Measurements from ENCODE around the gene SPATA6L.
A peak's percentile ranks its signal among the peaks of the same experiment; 100 is the strongest.
"Not testable (repeated sequence)": the region's sequence is repeated elsewhere in the genome, so short reads cannot be mapped to it uniquely, and the experiment has no call there.

SPATA6L gene

DNA sequence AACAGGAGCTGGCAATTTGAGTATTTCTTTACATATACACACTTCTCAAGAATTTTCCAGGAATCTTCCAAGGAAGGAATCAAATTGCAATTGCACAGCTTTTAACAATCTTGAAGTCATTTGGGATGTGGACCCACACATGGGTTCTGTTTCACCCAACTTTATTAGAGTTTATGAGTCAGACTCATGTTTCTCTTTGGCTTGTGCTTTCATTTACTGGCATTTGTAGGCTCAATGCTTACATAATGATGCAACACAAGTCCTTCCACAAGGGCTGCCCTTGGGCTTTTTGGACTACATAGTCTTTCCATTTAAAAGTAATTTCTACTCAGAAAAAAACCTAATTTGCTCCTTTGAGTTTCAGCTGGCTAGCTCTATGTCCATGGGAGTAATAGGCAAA is 8.5 kb upstream of the SPATA6L start:
- no peak for DNase-seq

DNA sequence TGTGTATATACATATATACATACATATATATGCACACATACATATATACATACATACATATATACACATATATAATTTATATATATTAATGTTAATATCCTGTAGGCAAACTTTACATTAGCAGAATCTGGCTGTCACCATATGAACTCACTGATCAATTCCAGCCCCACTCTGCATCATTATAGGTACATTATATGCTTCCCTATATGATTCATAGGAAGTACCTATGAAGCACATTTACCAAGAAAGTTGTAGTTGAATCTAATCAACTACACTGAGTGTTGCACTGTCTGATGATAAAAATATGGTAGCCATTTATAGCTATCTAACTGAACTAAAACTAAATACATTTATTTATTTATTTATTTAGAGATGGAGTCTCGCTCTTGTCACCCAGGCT is 5.5 kb upstream of the SPATA6L start:
- no peak for DNase-seq

DNA sequence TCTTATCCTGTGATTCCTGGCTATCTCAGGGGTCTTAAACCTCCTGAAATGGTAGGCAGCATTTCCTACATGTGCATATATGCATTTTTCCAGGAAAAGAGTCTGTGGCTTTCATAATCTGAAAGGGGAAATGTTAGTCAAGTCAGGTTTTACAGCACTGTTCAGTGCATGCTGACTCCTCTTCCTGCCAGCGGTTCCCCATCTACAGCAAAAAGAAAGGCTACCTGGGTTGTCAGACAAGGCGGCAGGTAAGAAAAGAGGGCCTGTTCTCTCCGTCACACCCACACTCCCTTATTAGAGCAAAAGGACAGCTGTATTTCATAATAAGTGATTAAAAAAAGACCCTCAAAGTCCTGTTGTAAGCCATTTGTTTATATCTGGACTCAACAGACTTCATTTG is 4.3 kb upstream of the SPATA6L start:
- no peak for DNase-seq

DNA sequence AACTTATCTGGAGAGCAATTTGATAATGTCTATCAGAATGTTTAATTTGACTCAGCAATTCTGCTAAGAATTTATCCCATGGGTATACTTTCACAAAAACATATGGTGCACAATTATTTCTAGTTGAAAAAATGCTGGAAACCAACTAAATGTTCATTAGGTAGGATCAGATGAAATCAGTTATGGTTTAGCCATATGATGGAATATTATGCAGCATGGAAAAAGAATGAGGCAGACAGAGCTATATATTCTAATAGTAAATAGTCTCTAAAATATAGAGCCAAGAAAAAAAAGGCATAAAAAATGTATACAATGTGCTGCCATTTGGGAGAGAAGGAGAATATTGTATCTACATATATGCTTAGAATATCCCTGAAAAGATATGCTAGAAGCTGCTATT is 3.6 kb upstream of the SPATA6L start:
- DNase-seq = no peak

DNA sequence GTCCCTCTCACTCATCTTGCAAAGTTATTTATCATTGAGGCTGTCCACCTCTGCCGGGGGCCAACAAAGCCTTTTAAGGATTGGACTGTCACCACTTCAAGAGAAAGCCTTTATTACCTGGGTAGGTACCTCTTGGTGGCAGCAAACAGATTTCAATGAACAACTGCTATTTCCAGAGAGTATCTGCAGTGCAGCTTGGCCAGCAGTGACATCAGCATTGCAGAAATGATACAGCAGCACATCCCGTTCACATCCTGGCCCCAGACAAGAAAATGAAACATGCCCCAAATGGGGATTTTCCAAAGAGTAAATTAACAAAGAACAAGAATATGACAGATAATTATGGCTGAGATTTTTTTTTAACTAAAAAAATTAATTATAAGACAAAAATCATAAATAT is 2.3 kb upstream of the SPATA6L start:
- no peak for DNase-seq

DNA sequence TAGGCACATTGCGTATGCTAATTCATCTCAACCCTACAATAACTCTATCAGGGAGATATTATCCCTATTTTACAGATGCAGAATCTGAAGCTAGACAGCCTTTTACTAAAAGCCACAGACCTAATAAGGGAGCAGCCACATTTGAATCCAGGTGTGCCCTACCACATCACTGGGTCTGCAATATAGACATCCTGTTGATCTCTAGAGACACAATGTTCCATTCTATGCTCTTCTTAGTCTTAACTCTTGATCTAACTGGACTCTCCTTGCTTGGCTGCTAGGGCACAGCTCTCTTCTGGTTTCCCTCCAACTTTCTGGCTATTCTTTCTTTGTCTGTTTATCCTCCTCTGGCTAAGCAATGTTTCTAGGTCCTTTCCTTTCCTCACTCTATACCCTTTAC is 1.4 kb upstream of the SPATA6L start:
- DNase-seq = no peak

DNA sequence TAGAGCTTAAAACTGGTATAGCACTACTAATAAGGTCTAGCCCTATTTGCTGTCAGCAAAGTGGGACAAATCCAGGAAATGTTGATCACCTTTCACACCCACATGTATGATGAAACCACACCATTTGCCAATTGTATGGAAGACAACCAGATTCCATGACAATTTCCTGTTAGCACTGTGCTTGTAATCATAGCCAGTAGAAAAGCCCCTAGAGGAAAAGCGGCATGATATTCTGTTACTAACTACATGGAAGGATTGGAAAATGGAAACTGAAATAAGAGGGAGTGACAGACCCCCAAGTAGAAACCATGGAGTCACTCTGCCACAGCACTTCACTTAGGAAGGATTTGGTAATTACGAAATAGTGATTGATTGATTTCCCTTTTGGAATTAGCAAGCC is 923 bp downstream of the SPATA6L start:
- no peak for DNase-seq

DNA sequence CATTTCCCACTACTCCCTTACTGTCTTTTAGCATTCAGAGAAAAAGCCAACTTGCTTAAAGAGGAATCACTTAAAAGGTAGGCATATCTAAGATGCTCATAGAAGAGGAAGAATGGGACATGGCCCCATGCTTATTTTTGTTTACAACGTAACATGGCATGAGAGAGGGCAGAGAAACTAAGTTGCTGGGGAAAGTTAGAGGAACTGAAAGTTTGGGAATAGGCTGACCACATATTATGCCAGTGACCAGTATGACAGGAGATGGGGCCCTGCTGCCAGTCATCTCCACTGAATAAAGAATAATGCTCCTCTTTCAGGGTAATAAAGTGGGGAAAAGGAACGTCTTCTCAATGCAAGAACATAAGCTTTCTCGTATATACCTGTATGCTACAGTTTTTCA is 2.3 kb downstream of the SPATA6L start:
- DNase-seq = no peak

DNA sequence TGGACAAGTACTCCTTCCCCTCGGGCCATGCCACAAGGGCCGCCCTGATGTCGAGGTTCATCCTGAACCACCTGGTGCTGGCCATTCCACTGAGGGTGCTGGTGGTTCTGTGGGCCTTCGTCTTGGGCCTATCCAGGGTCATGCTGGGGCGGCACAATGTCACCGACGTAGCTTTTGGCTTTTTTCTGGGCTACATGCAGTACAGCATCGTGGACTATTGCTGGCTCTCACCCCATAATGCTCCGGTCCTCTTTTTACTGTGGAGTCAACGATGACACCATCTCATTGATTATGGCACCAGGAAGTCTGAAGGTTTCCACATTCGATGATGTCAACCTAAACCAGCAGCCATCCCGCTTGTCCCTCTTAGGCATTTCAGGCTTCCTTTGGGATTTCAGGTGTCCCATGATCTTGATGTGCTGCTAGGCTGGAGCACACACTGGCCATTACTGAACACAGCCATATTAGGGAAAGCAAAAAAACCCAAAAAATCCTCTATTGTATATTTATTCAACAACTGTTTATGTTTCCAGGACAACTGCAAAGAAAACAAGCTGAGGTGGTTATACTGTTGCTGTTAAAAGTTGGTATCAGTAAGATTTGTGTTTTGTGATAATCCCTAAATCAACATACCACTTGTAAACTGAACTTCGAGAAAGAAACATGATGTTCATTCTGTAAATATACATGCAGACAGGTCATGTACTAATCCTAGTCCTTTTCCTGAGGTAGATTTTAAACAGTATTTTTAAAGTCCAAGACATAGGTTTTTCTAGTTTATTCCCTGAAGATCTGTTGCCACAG is 3.1 kb downstream of the SPATA6L start:
- DNase-seq = no peak

DNA sequence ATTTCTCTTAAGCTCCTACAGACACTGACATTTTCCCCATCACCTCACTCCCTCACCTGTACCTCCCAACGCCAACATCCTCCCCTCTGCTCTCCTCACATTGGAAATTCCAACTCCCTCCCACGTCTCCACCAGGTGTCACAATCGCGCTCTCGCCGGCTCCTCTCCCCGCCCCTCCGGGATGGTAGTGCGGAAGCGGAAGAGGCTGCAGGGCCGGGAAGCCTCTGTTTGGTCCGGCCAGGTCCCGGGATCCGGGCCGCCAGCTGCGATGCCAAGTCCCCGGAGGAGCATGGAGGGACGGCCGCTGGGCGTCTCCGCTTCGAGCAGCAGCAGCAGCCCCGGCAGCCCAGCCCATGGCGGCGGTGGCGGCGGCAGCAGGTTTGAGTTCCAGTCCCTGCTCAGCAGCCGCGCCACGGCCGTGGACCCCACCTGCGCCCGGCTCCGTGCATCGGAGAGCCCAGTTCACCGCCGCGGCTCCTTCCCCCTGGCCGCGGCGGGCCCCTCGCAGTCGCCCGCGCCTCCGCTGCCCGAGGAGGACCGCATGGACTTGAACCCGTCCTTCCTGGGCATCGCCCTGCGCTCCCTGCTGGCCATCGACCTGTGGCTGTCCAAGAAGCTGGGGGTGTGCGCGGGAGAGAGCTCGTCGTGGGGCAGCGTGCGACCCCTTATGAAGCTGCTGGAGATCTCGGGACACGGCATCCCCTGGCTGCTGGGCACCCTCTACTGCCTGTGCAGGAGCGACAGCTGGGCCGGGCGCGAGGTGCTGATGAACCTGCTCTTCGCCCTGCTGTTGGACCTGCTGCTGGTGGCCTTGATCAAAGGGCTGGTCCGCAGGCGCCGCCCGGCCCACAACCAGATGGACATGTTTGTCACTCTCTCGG is 3.9 kb downstream of the SPATA6L start, which contains the start of gene PLPP6:
PLPP6 (plus strand) TSS at position 187 of the 881 bp plus-strand sequence; CDS start at position 269, 82 bp downstream.
- DNase-seq = peak; percentile 73 to 79

DNA sequence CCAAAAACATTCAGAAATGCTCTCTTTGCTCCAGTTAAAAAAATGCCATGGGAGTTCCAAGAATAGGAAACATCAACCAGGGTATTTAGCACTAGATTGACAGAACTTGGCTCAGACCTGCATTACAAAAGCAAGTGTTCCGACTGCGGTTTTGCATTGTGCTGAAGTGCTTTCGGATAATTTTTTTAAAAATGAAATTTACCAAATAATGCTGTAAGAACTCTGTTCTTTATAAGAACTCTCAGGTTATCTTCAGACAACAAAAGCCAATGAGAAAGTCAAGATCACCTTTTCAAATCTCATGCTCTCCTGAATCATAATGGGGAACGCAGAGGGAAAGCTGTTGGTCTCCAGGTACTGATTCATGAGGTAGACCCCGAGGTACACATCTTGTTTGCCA is 4.7 kb downstream of the SPATA6L start:
- DNase-seq = no peak

DNA sequence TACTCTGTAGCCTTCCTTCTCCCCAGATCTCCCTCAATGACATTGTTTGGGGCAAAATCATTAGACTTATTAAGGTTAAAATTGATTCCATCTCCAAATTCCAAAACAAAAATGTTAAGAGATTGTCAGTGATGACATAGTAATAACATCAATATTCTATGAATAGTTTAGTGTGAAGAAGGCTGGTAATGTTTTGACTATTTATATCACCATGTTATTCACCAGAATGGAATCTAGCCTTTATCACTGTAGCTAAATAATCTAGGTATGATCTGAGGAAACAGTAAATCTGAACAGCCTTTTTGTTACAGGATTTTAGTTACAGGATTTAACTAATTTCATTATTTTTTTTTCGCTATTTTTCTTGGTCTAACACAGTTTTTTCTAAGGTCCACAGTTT is 5.1 kb downstream of the SPATA6L start:
- no peak for DNase-seq

DNA sequence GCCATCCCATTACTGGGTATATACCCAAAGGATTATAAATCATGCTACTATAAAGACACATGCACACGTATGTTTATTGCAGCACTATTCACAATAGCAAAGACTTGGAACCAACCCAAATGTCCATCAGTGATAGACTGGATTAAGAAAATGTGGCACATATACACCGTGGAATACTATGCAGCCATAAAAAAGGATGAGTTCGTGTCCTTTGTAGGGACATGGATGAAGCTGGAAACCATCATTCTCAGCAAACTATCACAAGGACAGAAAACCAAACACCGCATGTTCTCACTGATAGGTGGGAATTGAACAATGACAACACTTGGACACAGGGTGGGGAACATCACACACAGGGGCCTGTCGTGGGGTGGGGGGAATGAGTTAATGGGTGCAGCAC is 5.6 kb downstream of the SPATA6L start:
- not testable (repeated sequence) for DNase-seq

DNA sequence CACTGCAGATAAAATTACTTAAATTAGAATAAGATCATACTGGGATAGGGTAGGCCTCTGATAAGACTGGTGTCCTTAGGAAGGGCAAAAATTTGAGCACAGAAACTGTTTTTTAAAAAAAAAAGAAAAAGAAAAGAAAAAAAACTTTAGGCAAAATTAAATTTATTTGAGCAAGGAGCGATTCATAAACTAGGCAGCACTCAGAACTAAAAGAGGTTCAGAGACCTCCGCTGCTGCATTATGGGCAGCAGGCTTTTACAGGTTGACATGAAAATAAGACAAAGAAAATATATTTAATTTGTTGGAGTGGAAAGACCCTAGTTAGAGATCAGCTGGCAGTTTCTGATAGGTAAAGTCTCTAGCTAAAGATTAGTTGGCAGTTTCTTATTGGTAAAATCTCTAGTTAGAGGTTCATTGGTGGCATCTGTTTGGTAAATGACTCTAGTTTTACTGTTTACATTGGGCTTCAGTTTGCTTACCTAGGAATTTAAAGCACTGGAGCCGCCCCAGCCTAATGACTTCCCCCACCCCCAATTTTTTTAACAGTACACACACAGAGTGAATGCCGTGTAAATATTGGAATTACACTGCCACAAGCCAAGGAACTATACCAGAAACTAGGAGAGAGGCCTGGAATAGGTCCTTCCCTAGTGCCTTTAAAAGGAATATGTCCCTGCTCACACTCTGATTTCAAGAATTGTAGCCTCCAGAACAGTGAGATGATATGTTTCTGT is 8.7 kb downstream of the SPATA6L start:
- no peak for DNase-seq

DNA sequence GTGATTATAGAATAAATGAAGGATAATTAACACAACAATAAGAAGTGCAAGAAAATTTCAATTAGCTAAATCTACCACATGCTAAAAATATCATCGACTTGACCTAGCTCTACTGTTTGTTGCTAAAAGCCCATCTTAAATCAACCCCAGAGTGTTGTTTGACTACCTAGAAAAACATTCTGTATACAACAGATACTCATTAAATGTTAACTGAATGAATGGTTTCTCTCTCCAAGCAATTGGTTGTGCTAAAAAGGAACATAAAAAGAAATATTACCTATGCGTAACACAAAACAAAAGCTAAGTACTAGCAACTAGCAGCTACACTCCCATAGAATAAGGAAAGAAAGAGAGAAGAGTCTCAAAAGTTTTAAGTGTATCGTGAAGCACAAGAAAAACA is 9.7 kb downstream of the SPATA6L start:
- DNase-seq = no peak

DNA sequence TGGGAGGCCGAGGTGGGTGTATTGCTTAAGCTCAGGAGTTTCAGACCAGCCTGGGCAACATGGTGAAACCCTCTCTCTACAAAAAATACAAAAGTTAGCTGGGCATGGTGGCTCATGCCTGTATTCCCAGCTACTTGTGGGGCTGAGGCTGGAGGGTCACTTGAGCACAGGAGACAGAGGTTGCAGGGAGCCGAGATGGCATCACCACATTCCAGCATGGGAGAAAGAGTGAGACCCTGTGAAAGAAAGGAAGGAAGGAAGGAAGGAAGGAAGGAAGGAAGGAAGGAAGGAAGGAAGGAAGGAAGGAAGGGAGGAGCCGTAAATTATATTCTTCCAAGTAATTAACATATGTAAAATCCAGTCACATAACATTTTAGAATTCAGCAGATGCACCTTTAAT is 10.1 kb downstream of the SPATA6L start:
- not testable (repeated sequence) for DNase-seq

DNA sequence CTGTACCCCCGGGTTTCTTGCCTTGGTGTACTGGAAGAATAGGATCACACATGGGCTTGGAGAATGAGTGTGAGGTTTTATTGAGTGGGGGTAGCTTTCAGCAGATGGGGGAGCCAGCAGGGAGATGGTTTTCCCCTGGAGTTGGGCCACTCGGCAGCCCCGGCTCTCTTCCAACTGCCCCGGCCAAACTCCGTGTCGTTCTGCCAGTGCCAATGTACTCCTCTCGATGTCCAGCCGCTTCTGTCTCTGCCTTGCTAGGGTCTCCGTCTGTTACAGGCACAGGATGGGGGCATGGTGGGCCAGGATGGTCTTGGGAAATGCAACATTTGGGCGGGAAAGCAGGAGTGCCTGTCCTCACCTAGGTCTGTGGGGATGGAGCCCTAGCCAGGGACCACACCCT is 11.7 kb downstream of the SPATA6L start:
- DNase-seq = no peak

DNA sequence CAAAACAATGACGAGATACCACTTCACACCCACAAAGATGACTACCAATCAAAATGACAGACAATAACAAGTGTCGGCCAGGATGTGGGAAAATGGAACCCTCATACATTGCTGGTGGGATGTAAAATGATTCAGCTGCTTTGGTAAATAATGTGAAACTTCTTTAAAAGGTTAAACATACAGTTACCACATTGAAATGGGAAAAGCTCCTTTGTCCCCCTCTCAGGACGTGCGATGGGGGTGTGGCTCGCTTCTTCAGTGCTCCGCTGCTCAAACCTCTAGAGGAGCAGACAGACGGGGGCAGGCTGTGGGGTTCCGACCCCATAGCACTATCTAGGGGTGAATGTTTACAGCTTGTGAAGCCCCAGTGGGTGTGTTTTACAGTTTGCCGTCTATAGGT is 12.2 kb downstream of the SPATA6L start:
- DNase-seq = peak in 1 of 2 donors; percentile 22

DNA sequence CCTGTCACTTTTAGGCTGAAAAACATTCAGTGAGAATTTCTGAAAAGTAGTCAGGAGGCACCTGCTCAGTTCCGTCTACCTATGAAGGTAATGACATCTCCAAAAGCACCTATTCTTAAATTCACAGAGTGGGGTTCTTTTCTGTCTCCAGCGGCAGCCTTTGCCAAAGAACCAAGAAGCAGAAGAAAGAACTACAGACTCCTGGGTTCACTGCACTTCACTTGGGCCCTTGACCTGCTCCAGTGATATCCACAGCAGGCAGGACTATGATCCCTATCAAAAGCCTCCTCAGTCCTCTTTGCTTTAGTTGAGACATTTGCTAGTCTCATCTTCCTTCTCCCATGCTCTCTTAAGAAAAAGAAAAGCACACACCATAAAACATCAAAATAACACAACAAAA is 23.9 kb downstream of the SPATA6L start:
- DNase-seq = no peak

DNA sequence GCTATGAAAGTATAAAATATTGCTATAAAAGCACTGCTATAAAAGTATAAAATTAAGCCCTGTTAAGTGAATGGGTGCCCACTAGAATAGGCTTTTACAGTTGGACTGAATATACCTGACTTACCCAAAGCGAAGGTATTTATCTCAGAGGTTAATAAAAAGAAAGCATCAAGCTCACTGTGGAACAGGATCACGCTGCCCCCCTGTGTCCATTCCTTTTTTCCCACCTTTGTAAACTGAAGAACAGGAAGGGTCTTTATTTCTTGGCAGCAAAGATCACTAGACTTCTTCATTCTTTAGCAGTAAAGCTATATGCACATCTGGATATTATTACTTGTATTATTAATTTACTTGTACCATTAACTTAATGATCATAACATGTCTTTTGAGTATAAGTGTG is 26.3 kb downstream of the SPATA6L start:
- peak; percentile 24 to 48 for DNase-seq

DNA sequence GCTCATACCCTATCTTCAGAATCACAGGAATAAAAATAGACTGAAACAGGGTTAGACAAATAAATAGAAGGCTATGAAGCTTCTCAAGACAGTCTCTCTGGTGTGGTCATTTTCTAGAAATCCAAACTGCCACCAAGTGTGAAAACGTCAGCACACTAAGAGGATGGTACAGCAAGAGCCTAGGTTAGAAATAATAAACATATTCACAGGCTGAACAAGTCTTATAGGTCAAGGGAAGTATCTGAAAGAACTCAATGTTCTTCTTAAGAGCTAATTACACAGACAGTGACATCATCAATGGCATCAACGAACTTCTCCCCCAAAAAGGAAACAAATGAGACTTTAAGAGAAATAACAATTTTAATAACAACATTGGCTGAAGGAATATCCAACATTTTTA is 26.9 kb downstream of the SPATA6L start:
- no peak for DNase-seq

DNA sequence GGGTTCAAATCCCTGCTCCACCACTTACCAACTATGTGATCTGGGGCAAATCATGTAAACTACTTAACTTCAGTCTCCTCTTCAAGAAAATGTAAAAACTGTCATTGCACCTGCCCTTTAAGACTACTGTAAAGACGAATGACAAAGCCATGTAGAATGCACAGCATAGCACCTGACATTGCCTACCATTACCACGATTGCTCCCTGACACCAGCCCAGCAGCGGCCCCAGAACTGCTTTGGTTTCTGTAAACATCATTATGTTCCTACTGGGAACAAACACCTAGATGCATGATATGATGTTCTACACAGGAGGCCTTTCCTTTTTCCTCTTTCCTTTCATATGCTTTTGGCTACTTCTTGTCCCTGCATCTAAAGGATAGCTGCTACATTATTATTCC is 27.3 kb downstream of the SPATA6L start:
- no peak for DNase-seq

DNA sequence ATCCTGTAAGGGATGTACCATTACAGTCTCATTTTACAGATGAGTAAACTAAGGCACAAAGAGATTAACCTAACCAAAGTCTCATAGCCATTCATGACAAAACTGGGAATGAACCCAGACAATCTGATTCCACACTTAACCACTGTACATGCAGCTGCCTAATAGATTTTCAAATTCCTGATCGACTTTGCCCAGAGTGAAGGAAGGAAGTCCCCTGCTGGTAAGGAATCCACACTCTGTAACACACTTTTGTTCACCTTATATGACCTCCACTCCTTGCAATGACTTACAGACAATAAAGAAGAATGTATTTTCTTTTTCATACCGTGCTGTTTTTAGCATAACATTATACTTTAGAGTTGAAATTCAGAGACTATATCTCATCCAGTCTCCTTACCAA is 35.4 kb downstream of the SPATA6L start:
- no peak for DNase-seq

Data from CD4-positive, alpha-beta T cell treated with Interleukin-1 beta for 1 hour (primary cell).